Measurements from ENCODE around the gene GLTPD2. TPM values are rescaled to one million over a fixed set of nuclear protein-coding genes. Genes with fewer than 3 reads are reported as not detected.
A peak's percentile ranks its signal among the peaks of the same experiment; 100 is the strongest.
"Not testable (repeated sequence)": the region's sequence is repeated elsewhere in the genome, so short reads cannot be mapped to it uniquely, and the experiment has no call there.

GLTPD2 gene
- total RNA-seq, 1 experiment from 2014 or later, result 15.6 TPM

DNA sequence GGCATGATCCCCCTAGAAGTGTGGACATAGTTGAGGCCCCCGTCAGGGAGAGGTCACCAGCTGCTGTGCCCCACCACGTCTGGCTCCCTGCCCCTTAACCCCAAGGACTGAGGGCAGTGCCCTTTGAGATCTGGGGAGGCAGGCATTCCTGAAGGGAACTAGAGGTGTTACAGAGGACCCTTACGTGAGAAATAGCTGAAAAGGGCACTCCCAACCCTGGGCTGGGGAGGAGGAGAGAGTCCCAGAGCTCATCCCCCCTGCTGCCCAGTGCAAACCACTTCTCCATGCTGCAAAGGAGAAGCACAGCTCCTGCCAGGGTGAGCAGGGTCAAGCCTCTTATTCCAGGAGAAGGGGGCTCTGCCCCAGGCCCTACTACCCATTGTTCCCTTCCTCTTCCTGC lies 34.1 kb downstream of the GLTPD2 start:
- no peak overlapping the region for H3K4me3 Mint-ChIP-seq (ENCODE audit: unreplicated experiment)
- DNase-seq, result no peak
- H3K9me3 Mint-ChIP-seq (ENCODE audit: unreplicated experiment), result no peaks in the 10 kb centered on the region
- H3K36me3 ChIP-seq (ENCODE audit: control insufficient read depth, insufficient read depth, low read length), result no peaks in the 10 kb centered on the region
- intact Hi-C loops (cut with micrococcal nuclease; ENCODE audit: unreplicated experiment), result no loop called here
- no peaks in the 10 kb centered on the region for H3K4me1 ChIP-seq
- H3K9me3 ChIP-seq, result no peaks in the 10 kb centered on the region
- H3K27ac Mint-ChIP-seq (ENCODE audit: unreplicated experiment), result no peak overlapping the region
- CTCF ChIA-PET, result no interaction called here
- H3K27me3 Mint-ChIP-seq (ENCODE audit: insufficient read depth, unreplicated experiment), result no peaks in the 10 kb centered on the region
- no peaks in the 10 kb centered on the region for H3K27me3 ChIP-seq (replicated peaks; ENCODE audit: control insufficient read depth, insufficient read depth, low read length)
- BruUV-seq (replicated peaks), result no TSS peak
- peaks cover 13% of the 10 kb centered on the region for H3K36me3 Mint-ChIP-seq (ENCODE audit: insufficient read depth, unreplicated experiment)
- H3K4me3 ChIP-seq (ENCODE audit: low read depth, low read length), result no peak overlapping the region
- H3K4me1 Mint-ChIP-seq (ENCODE audit: low read depth, unreplicated experiment), result no peaks in the 10 kb centered on the region
- POLR2A ChIA-PET, result no interaction called here
- TF ChIP-seq, protein P1, sequence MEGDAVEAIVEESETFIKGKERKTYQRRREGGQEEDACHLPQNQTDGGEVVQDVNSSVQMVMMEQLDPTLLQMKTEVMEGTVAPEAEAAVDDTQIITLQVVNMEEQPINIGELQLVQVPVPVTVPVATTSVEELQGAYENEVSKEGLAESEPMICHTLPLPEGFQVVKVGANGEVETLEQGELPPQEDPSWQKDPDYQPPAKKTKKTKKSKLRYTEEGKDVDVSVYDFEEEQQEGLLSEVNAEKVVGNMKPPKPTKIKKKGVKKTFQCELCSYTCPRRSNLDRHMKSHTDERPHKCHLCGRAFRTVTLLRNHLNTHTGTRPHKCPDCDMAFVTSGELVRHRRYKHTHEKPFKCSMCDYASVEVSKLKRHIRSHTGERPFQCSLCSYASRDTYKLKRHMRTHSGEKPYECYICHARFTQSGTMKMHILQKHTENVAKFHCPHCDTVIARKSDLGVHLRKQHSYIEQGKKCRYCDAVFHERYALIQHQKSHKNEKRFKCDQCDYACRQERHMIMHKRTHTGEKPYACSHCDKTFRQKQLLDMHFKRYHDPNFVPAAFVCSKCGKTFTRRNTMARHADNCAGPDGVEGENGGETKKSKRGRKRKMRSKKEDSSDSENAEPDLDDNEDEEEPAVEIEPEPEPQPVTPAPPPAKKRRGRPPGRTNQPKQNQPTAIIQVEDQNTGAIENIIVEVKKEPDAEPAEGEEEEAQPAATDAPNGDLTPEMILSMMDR (IDR thresholded peaks at IDR 0.05; ENCODE audit: insufficient read depth in 1 of 2, low read depth in 1 of 2, low read length in 1 of 2, severe bottlenecking in 1 of 2, unreplicated experiment in 1 of 2), result no peak

DNA sequence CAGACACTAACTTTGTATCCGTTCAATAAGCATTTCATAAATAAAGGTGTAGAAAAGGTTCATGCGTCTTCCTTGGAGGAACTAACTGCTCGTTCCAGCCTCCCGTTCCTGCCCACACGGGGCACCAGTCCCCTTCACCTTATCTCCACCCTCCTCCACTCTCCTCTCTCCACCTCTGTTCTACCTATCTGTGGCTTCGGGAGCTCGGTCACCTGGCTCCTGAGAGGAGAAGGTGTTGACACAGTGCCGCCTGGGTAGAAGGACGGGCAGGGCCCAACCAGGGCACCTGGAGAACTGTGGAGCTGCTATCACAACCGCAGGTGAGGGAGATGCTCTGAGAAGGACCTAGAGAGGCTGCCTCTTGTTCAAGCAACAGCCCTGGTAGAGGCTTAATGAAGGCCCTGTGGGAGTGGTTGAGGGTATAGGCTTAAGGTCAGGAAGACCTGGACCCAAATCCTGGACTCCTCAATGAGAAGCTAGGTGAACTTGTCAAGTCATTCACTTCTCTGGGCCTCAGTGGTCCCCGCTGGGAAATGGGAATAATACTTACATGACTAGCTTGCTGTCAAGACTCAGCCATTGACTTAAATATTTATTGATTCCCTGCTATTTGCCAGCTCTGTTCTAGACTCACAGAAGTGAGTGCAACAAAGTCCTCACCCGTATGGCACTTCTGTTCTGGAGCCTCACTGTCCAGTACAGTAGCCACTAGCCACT lies 34.8 kb downstream of the GLTPD2 start:
- ChIA-PET CTCF (no interaction called here), POLR2A (interaction anchor here (0.6 kb wide), 1 partner anchor 44 kb away, joined by 3 read pairs; no protein-coding TSS in a partner anchor)
- Histone ChIP-seq H3K4me1 (no peaks in the 10 kb centered on the region), H3K27me3 (replicated peaks; ENCODE audit: control insufficient read depth, insufficient read depth, low read length) (no peaks in the 10 kb centered on the region), H3K4me3 (ENCODE audit: low read depth, low read length) (no peak overlapping the region), H3K36me3 (ENCODE audit: control insufficient read depth, insufficient read depth, low read length) (no peaks in the 10 kb centered on the region), H3K9me3 (no peaks in the 10 kb centered on the region)
- TF ChIP-seq, protein P1 (IDR thresholded peaks at IDR 0.05; ENCODE audit: insufficient read depth in 1 of 2, low read depth in 1 of 2, low read length in 1 of 2, severe bottlenecking in 1 of 2, unreplicated experiment in 1 of 2), result no peak
- no peak overlapping the region for H3K4me3 Mint-ChIP-seq (ENCODE audit: unreplicated experiment)
- no peaks in the 10 kb centered on the region for H3K9me3 Mint-ChIP-seq (ENCODE audit: unreplicated experiment)
- intact Hi-C loops (cut with micrococcal nuclease; ENCODE audit: unreplicated experiment), result no loop called here
- H3K27ac Mint-ChIP-seq (ENCODE audit: unreplicated experiment), result no peak overlapping the region
- H3K36me3 Mint-ChIP-seq (ENCODE audit: insufficient read depth, unreplicated experiment), result peaks cover 13% of the 10 kb centered on the region
- no TSS peak for BruUV-seq (replicated peaks)
- no peak for DNase-seq
- no peaks in the 10 kb centered on the region for H3K4me1 Mint-ChIP-seq (ENCODE audit: low read depth, unreplicated experiment)
- no peaks in the 10 kb centered on the region for H3K27me3 Mint-ChIP-seq (ENCODE audit: insufficient read depth, unreplicated experiment)

DNA sequence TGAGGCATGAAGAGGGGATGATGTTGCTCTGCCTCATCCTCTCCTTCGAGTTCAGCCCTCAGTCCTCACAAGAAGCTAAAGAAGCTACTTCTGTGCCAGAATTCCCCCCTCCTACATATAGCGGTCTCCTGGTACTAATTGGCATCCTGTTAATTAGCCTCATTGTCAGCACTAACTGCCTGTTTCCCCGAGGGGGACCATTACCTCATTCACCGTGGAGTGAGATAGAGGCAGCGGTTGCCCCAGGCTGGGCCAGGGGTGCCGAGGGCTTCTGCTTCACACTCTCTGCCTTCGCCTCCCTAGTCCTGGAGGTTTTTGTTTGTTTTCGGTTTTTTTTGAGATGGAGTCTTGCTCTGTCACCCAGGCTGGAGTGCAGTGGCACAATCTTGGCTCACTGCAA lies 38.6 kb downstream of the GLTPD2 start:
- DNase-seq, result no peak
- no peak overlapping the region for H3K4me3 ChIP-seq (ENCODE audit: low read depth, low read length)
- intact Hi-C loops (cut with micrococcal nuclease; ENCODE audit: unreplicated experiment), result no loop called here
- CTCF ChIA-PET, result no interaction called here
- H3K36me3 Mint-ChIP-seq (ENCODE audit: insufficient read depth, unreplicated experiment), result peaks cover 1% of the 10 kb centered on the region
- H3K9me3 Mint-ChIP-seq (ENCODE audit: unreplicated experiment), result no peaks in the 10 kb centered on the region
- TF ChIP-seq, protein P1 (IDR thresholded peaks at IDR 0.05; ENCODE audit: insufficient read depth in 1 of 2, low read depth in 1 of 2, low read length in 1 of 2, severe bottlenecking in 1 of 2, unreplicated experiment in 1 of 2), result no peak
- H3K4me1 ChIP-seq, result no peaks in the 10 kb centered on the region
- no peak overlapping the region for H3K4me3 Mint-ChIP-seq (ENCODE audit: unreplicated experiment)
- H3K9me3 ChIP-seq, result no peaks in the 10 kb centered on the region
- no peaks in the 10 kb centered on the region for H3K4me1 Mint-ChIP-seq (ENCODE audit: low read depth, unreplicated experiment)
- H3K27me3 Mint-ChIP-seq (ENCODE audit: insufficient read depth, unreplicated experiment), result no peaks in the 10 kb centered on the region
- BruUV-seq (replicated peaks), result no TSS peak
- H3K36me3 ChIP-seq (ENCODE audit: control insufficient read depth, insufficient read depth, low read length), result no peaks in the 10 kb centered on the region
- H3K27me3 ChIP-seq (replicated peaks; ENCODE audit: control insufficient read depth, insufficient read depth, low read length), result no peaks in the 10 kb centered on the region
- POLR2A ChIA-PET, result no interaction called here
- H3K27ac Mint-ChIP-seq (ENCODE audit: unreplicated experiment), result no peak overlapping the region

GRCh38 chr17:4832829-4833177 lies 44.0 kb downstream of the GLTPD2 start:
- H3K9me3 Mint-ChIP-seq (ENCODE audit: unreplicated experiment); H3K9me3 ChIP-seq; H3K27me3 Mint-ChIP-seq (ENCODE audit: insufficient read depth, unreplicated experiment); DNase-seq; POLR2A ChIA-PET; CTCF ChIA-PET; BruUV-seq (replicated peaks); intact Hi-C loops (cut with micrococcal nuclease; ENCODE audit: unreplicated experiment); H3K36me3 ChIP-seq (ENCODE audit: control insufficient read depth, insufficient read depth, low read length); H3K4me1 Mint-ChIP-seq (ENCODE audit: low read depth, unreplicated experiment); H3K27me3 ChIP-seq (replicated peaks; ENCODE audit: control insufficient read depth, insufficient read depth, low read length): not testable (repeated sequence)
- peak overlapping the region; percentile 78 for H3K4me3 ChIP-seq (ENCODE audit: low read depth, low read length)
- H3K36me3 Mint-ChIP-seq (ENCODE audit: insufficient read depth, unreplicated experiment), result peaks cover 17% of the 10 kb centered on the region
- peak overlapping the region; percentile 99 for H3K4me3 Mint-ChIP-seq (ENCODE audit: unreplicated experiment)
- H3K4me1 ChIP-seq, result peaks cover 13% of the 10 kb centered on the region
- H3K27ac Mint-ChIP-seq (ENCODE audit: unreplicated experiment), result peak overlapping the region; percentile 95
